Measurements from ENCODE around the gene UBL4A.

UBL4A gene

DNA sequence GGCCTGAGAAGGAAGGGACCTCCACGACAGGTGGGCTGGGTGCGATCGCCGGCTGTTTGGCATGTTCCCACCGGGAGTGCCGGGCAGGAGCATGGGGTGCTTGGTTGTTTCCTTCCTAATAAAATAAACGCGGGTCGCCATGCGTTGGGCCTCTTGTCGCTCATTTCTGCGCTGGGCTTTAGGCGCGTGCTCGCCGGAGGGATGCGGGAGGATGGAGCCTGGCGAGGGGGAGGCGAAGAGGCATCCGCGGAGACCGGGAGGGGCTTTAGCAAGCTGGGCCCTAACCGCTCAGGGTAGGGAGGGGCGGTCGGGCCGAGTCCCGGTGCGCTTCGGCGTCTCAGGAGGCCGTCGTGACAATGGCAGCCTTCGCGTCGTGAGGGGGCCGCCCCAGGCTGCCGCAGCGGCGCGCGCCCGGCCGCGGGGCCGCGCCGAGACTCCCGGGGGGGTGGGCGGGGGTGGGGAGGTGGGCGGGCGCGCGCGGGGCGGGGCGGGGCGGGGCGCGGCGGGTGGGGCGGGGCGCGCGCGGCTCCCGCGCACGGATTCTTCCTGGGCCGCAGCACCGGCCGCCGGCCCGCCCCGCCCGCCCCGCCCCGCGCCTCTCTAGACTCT lies 49.9 kb downstream of the UBL4A start:
- Histone ChIP-seq H3K4me1 (ENCODE audit: control insufficient read depth, insufficient read depth, low read length) (peaks cover 5% of the 10 kb centered on the region), H3K27ac (ENCODE audit: low read depth, low read length) (peak overlapping the region; percentile 85), H3K36me3 (ENCODE audit: control insufficient read depth, insufficient read depth, low read length) (peaks cover 16% of the 10 kb centered on the region), H3K9ac (ENCODE audit: low read length) (no peak overlapping the region), H3K4me3 (ENCODE audit: low read length) (peak overlapping the region; percentile 74), H3K27me3 (ENCODE audit: control insufficient read depth, insufficient read depth, low read length) (no peaks in the 10 kb centered on the region)

- H3K27me3 ChIP-seq (ENCODE audit: control insufficient read depth, insufficient read depth, low read length): no peaks in the 10 kb centered on the region
- peaks cover 5% of the 10 kb centered on the region for H3K4me1 ChIP-seq (ENCODE audit: control insufficient read depth, insufficient read depth, low read length)
- no peak overlapping the region for H3K27ac ChIP-seq (ENCODE audit: low read depth, low read length)
- H3K4me3 ChIP-seq (ENCODE audit: low read length): no peak overlapping the region
- H3K9ac ChIP-seq (ENCODE audit: low read length): no peak overlapping the region
- peaks cover 12% of the 10 kb centered on the region for H3K36me3 ChIP-seq (ENCODE audit: control insufficient read depth, insufficient read depth, low read length)
Observed at GRCh38 chrX:154435171-154435733, 51.2 kb downstream of the UBL4A start.

DNA sequence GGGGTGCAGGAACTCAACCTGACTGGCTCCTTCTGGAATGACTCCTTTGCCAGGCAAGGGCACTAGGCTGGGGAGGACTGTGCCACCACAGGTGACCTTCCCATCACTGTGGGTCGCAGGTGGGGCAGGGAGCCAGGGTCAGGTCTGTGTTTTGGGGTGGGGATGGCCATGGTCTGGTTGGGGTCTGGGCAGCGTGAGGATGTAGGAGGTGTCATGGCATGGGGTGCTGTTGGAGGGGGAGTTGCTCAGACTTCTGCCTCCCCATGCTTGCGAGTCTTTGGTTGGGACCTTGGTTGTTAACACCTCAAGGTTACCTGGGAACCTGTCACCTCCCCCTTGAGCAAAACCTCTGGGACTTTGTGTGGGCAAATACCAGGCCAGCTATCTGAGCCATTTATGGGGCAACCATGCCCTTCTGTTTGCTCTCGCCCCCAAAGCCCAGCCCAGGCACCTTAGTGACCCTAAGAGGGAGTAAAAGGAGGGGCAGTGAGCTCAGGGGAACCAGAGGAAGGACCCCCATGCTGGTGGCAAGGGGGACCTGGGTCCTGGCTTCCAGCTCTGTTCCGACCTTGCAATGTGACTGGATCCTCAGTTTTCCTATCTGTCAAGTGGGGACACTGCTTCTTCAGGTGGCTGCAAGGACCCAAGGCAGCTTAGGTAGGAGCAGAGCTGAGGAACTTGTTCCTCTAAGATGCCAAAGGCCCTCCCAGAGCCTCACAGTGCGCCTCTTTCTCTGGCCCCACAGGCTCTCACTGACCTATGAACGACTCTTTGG lies 51.8 kb downstream of the UBL4A start:
- H3K4me1 ChIP-seq (ENCODE audit: control insufficient read depth, insufficient read depth, low read length): peaks cover 6% of the 10 kb centered on the region
- H3K4me3 ChIP-seq (ENCODE audit: low read length): no peak overlapping the region
- H3K36me3 ChIP-seq (ENCODE audit: control insufficient read depth, insufficient read depth, low read length): peaks cover 12% of the 10 kb centered on the region
- H3K9ac ChIP-seq (ENCODE audit: low read length): no peak overlapping the region
- H3K27me3 ChIP-seq (ENCODE audit: control insufficient read depth, insufficient read depth, low read length): no peaks in the 10 kb centered on the region
- H3K27ac ChIP-seq (ENCODE audit: low read depth, low read length): no peak overlapping the region
